Fibroblast of pulmonary artery (primary cell): ENCODE data around the gene OTOG.

Source experiments
- DNase-seq: peaks from one replicate; pipeline ENCODE4 v3.0.0-alpha.2; 2010; ENCODE audit warnings: low read depth
- H3K4me3 ChIP-seq: replicated peaks from 2 replicates; pipeline ENCODE4 v1.5.1; 2011; ENCODE audit warnings: low read depth, mild to moderate bottlenecking, control low read depth, low read length, moderate library complexity
- CTCF ChIP-seq: IDR thresholded peaks from 2 replicates; pipeline ENCODE4 v1.5.1; 2011; ENCODE audit warnings: mild to moderate bottlenecking, control low read depth, low read length, inconsistent platforms; ENCODE audit errors: missing control alignments

Gene OTOG

GRCh38 chr11:17518366-17518765 is 28.7 kb upstream of the OTOG start:
- no peak for TF ChIP-seq CTCF
- no peak overlapping the region for H3K4me3 ChIP-seq
- DNase-seq = no peak

GRCh38 chr11:17519061-17519885 is 27.8 kb upstream of the OTOG start:
- no peak for DNase-seq
- H3K4me3 ChIP-seq = no peak overlapping the region
- TF ChIP-seq CTCF = no peak

GRCh38 chr11:17521106-17521900 is 25.8 kb upstream of the OTOG start:
- no peak overlapping the region for H3K4me3 ChIP-seq
- no peak for DNase-seq
- no peak for TF ChIP-seq CTCF

GRCh38 chr11:17522655-17523054 is 24.4 kb upstream of the OTOG start:
- no peak for DNase-seq
- TF ChIP-seq CTCF = no peak
- H3K4me3 ChIP-seq = no peak overlapping the region

GRCh38 chr11:17524221-17524620 is 22.8 kb upstream of the OTOG start:
- DNase-seq = no peak
- TF ChIP-seq CTCF = no peak
- H3K4me3 ChIP-seq = no peak overlapping the region

- no peak overlapping the region for H3K4me3 ChIP-seq
- DNase-seq = no peak
- no peak for TF ChIP-seq CTCF
Observed at GRCh38 chr11:17525570-17525969, 21.5 kb upstream of the OTOG start.
